H9 (cell line): ENCODE data around the gene NBEA. TPM values are rescaled to one million over a fixed set of nuclear protein-coding genes. Genes with fewer than 3 reads are reported as not detected.

Source experiments
- DNase-seq: peaks from one replicate; pipeline ENCODE4 v3.0.0-alpha.2; 2017
- H2AFZ ChIP-seq: one replicate; pipeline ENCODE4 v1.6.1; 2013; ENCODE audit warnings: mild to moderate bottlenecking, low read length, control low read depth, moderate library complexity
- H2AK5ac ChIP-seq: 2 replicates; pipeline ENCODE4 v1.6.1; 2013; ENCODE audit warnings: low read length, control low read depth, mixed read lengths; ENCODE audit not compliant: insufficient read length
- H2BK120ac ChIP-seq: one replicate; pipeline ENCODE4 v1.6.1; 2013; ENCODE audit warnings: low read depth, mild to moderate bottlenecking, low read length, control low read depth, inconsistent platforms; ENCODE audit not compliant: poor library complexity, severe bottlenecking
- H2BK12ac ChIP-seq: 2 replicates; pipeline ENCODE4 v1.6.1; 2013; ENCODE audit warnings: low read length, control low read depth, mixed read lengths, low read depth; ENCODE audit not compliant: insufficient read length
- H2BK15ac ChIP-seq: 2 replicates; pipeline ENCODE4 v1.6.1; 2013; ENCODE audit warnings: low read depth, low read length, control low read depth
- H2BK20ac ChIP-seq: one replicate; pipeline ENCODE4 v1.6.1; 2013; ENCODE audit warnings: low read depth, mild to moderate bottlenecking, low read length, control low read depth, inconsistent platforms; ENCODE audit not compliant: poor library complexity, severe bottlenecking
- H2BK5ac ChIP-seq: 2 replicates; pipeline ENCODE4 v1.6.1; 2013; ENCODE audit warnings: low read length, control low read depth, mixed read lengths; ENCODE audit not compliant: insufficient read length
- H3K14ac ChIP-seq: 2 replicates; pipeline ENCODE4 v1.6.1; 2013; ENCODE audit warnings: low read length, control low read depth; ENCODE audit not compliant: insufficient read depth
- H3K18ac ChIP-seq: 2 replicates; pipeline ENCODE4 v1.6.1; 2013; ENCODE audit warnings: low read depth, mild to moderate bottlenecking, mixed read lengths, low read length, control low read depth; ENCODE audit not compliant: insufficient read length
- H3K23ac ChIP-seq: 2 replicates; pipeline ENCODE4 v1.6.1; 2013; ENCODE audit warnings: low read length, control low read depth, mixed read lengths, low read depth; ENCODE audit not compliant: insufficient read length
- H3K23me2 ChIP-seq: 2 replicates; pipeline ENCODE4 v1.6.1; 2013; ENCODE audit warnings: low read depth, mild to moderate bottlenecking, mixed read lengths, low read length, control low read depth; ENCODE audit not compliant: insufficient read length, poor library complexity, severe bottlenecking
- H3K27ac ChIP-seq: 2 replicates; pipeline ENCODE4 v1.5.1; 2013; ENCODE audit warnings: low read length, control low read depth, mixed read lengths, low read depth; ENCODE audit not compliant: insufficient read length
- H3K27me3 ChIP-seq: 2 replicates; pipeline ENCODE4 v1.6.1; 2013; ENCODE audit warnings: low read length, control low read depth, inconsistent platforms; ENCODE audit not compliant: insufficient read depth
- H3K4ac ChIP-seq: 2 replicates; pipeline ENCODE4 v1.6.1; 2013; ENCODE audit warnings: low read depth, mild to moderate bottlenecking, control low read depth, inconsistent platforms, low read length, moderate library complexity
- H3K4me1 ChIP-seq: 2 replicates; pipeline ENCODE4 v1.6.1; 2013; ENCODE audit warnings: low read length, control low read depth, inconsistent platforms; ENCODE audit not compliant: insufficient read depth
- H3K4me2 ChIP-seq: 2 replicates; pipeline ENCODE4 v1.6.1; 2013; ENCODE audit warnings: low read length, control low read depth, mixed read lengths; ENCODE audit not compliant: insufficient read length, insufficient read depth
- H3K56ac ChIP-seq: 2 replicates; pipeline ENCODE4 v1.6.1; 2013; ENCODE audit warnings: low read depth, mild to moderate bottlenecking, mixed read lengths, low read length, control low read depth; ENCODE audit not compliant: insufficient read length
- H3K79me1 ChIP-seq: 2 replicates; pipeline ENCODE4 v1.6.1; 2013; ENCODE audit warnings: low read depth, mild to moderate bottlenecking, moderate library complexity, low read length, control low read depth, inconsistent platforms; ENCODE audit not compliant: insufficient read depth, poor library complexity, severe bottlenecking
- H3K79me2 ChIP-seq: 2 replicates; pipeline ENCODE4 v1.6.1; 2013; ENCODE audit warnings: low read length, control low read depth, inconsistent platforms; ENCODE audit not compliant: insufficient read depth
- H3K9ac ChIP-seq: 2 replicates; pipeline ENCODE4 v1.6.1; 2013; ENCODE audit warnings: low read length, control low read depth, mixed read lengths; ENCODE audit not compliant: insufficient read length; ENCODE audit errors: extremely low read depth
- H3K9me3 ChIP-seq: one replicate; pipeline ENCODE4 v1.6.1; 2013; ENCODE audit warnings: low read depth, low read length, inconsistent platforms; ENCODE audit not compliant: control insufficient read depth
- H3T11ph ChIP-seq: one replicate; pipeline ENCODE4 v1.6.1; 2013; ENCODE audit warnings: mild to moderate bottlenecking, low read length, control low read depth, inconsistent platforms
- H4K20me1 ChIP-seq: one replicate; pipeline ENCODE4 v1.6.1; 2013; ENCODE audit not compliant: control insufficient read depth, insufficient read length, insufficient read depth
- H4K5ac ChIP-seq: 2 replicates; pipeline ENCODE4 v1.6.1; 2013; ENCODE audit warnings: low read depth, mild to moderate bottlenecking, mixed read lengths, low read length, control low read depth; ENCODE audit not compliant: insufficient read length
- H4K8ac ChIP-seq: replicated peaks from 2 replicates; pipeline ENCODE4 v1.6.1; 2013; ENCODE audit warnings: low read length, control low read depth, mixed read lengths, low read depth; ENCODE audit not compliant: insufficient read length
- H4K91ac ChIP-seq: 2 replicates; pipeline ENCODE4 v1.6.1; 2013; ENCODE audit warnings: low read depth, mild to moderate bottlenecking, moderate library complexity, mixed read lengths, low read length, control low read depth; ENCODE audit not compliant: insufficient read length
- H3K27ac Mint-ChIP-seq, 3 experiments: 2 replicates in 2 of 3; 3 replicates in 1 of 3; pipeline ENCODE4 v1.8.0; 2020 to 2021; ENCODE audit warnings: mixed read lengths in 3 of 3, mild to moderate bottlenecking in 1 of 3, moderate library complexity in 1 of 3
- H3K27me3 Mint-ChIP-seq: 2 replicates; pipeline ENCODE4 v1.8.0; 2021; ENCODE audit warnings: low read depth, mild to moderate bottlenecking, moderate library complexity, mixed read lengths
- H3K36me3 Mint-ChIP-seq, 3 experiments: 2 replicates in 2 of 3; 3 replicates in 1 of 3; pipeline ENCODE4 v1.8.0; 2020 to 2021; ENCODE audit warnings: low read depth in 3 of 3, mixed read lengths in 3 of 3; ENCODE audit not compliant: insufficient read depth in 1 of 3
- H3K4me1 Mint-ChIP-seq, 2 experiments: 2 replicates each; pipeline ENCODE4 v1.8.0; 2020; ENCODE audit warnings: mixed read lengths in 2 of 2
- H3K4me3 Mint-ChIP-seq, 2 experiments: 2 replicates in 1 of 2; 3 replicates in 1 of 2; pipeline ENCODE4 v1.8.0; 2020 to 2021; ENCODE audit warnings: mild to moderate bottlenecking in 2 of 2, mixed read lengths in 2 of 2, moderate library complexity in 1 of 2
- H3K9me3 Mint-ChIP-seq, 2 experiments: 2 replicates in 1 of 2; 3 replicates in 1 of 2; pipeline ENCODE4 v1.8.0; 2020; ENCODE audit warnings: mild to moderate bottlenecking in 2 of 2, mixed read lengths in 2 of 2, moderate library complexity in 1 of 2
- WGBS: extraction: QIAGEN DNeasy Blood & Tissue Kit; methylation state at CpG from one replicate; pipeline ENCODE4 v1.1.7; 2013; ENCODE audit warnings: missing lambda C conversion rate, low lambda C conversion rate, mixed read lengths; ENCODE audit not compliant: insufficient read length; ENCODE audit errors: extremely low coverage; 5-methylcytosine and 5-hydroxymethylcytosine counted together
- total RNA-seq: library from RNA; stranded (reverse); gene quantifications from 2 replicates; pipeline ENCODE4 v1.2.1, GENCODE V29; 2021
- TF ChIP-seq, protein P1 (sequence below): fragments of 200-600 bp; sonication (generic); conservative IDR thresholded peaks from 3 replicates; pipeline ENCODE4 v1.8.0; 2021; ENCODE audit warnings: antibody characterized with exemption, mild to moderate bottlenecking

Gene NBEA
- total RNA-seq, 1 experiment from 2014 or later: 17.3 TPM

DNA sequence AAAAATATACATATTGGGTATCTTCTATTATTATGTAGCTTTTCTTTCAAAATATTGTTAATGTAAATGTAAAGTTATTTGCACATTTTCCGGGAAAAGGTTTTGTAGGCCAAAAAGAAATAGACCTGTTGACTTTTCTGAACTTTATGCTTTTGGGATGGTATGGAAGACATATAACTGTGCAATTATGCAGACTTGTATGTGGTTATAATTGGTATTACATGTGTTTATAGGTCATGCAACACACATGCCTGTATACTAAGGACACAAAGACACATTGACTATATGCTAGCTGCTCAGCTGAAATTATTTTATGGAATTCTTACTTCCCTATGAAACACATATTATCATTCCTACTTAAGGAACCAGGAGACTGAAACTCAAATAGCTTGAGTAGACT is 2.3 kb upstream of the NBEA start:
- Histone ChIP-seq H3K9ac (no peak overlapping the region), H2AFZ (no peak overlapping the region), H3K9me3 (no peaks in the 10 kb centered on the region), H4K91ac (no peak overlapping the region), H3K23ac (no peak overlapping the region), H2AK5ac (no peak overlapping the region), H2BK20ac (no peak overlapping the region), H2BK120ac (no peak overlapping the region), H3K79me1 (no peaks in the 10 kb centered on the region), H3K56ac (no peak overlapping the region), H3K27me3 (no peaks in the 10 kb centered on the region), H3K18ac (no peak overlapping the region), H3K4ac (no peak overlapping the region), H4K20me1 (no peaks in the 10 kb centered on the region), H2BK15ac (no peak overlapping the region), H3K23me2 (peaks cover 15% of the 10 kb centered on the region), H3K79me2 (no peaks in the 10 kb centered on the region; the same call in 1 of the 2 replicates), H3K4me1 (peaks cover 1% of the 10 kb centered on the region; the same call in 1 of the 2 replicates), H3K4me2 (no peak overlapping the region), H3T11ph (no peak overlapping the region), H2BK12ac (no peak overlapping the region), H3K14ac (no peak overlapping the region), H3K27ac (no peak overlapping the region), H2BK5ac (no peak overlapping the region), H4K5ac (no peak overlapping the region), H4K8ac (no peak overlapping the region)
- Mint-ChIP-seq H3K4me1 (peaks cover 41 to 45% of the 10 kb centered on the region in 2 experiments), H3K27ac (no peak overlapping the region), H3K36me3 (peaks cover 0 to 2% (median 0%) of the 10 kb centered on the region in 3 experiments; a peak in 1 of 7 replicates), H3K4me3 (no peak overlapping the region), H3K27me3 (peaks cover 4% of the 10 kb centered on the region), H3K9me3 (peaks cover 0 to 2% of the 10 kb centered on the region in 2 experiments; a peak in 1 of 5 replicates)
- no CpG with 5 or more reads among the region's 1 CpG for WGBS
- DNase-seq: no peak
- TF ChIP-seq, protein P1, sequence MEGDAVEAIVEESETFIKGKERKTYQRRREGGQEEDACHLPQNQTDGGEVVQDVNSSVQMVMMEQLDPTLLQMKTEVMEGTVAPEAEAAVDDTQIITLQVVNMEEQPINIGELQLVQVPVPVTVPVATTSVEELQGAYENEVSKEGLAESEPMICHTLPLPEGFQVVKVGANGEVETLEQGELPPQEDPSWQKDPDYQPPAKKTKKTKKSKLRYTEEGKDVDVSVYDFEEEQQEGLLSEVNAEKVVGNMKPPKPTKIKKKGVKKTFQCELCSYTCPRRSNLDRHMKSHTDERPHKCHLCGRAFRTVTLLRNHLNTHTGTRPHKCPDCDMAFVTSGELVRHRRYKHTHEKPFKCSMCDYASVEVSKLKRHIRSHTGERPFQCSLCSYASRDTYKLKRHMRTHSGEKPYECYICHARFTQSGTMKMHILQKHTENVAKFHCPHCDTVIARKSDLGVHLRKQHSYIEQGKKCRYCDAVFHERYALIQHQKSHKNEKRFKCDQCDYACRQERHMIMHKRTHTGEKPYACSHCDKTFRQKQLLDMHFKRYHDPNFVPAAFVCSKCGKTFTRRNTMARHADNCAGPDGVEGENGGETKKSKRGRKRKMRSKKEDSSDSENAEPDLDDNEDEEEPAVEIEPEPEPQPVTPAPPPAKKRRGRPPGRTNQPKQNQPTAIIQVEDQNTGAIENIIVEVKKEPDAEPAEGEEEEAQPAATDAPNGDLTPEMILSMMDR: no peak
